BJ (cell line): ENCODE results near the gene PRKAR1B. TPM values are rescaled to one million over a fixed set of nuclear protein-coding genes. Genes with fewer than 3 reads are reported as not detected.

ENCODE experiments used
- CTCF ChIA-PET: fragments of 350-600 bp; formaldehyde crosslinking; extraction: SDS; loops from one replicate; lab custom pipeline; 2021; ENCODE audit warnings: antibody characterized with exemption, inconsistent platforms; lab: Yijun Ruan, JAX
- POLR2A ChIA-PET: fragments of 300-600 bp; sonication (Branson Sonifier 250); formaldehyde crosslinking; extraction: SDS; loops from one replicate; lab custom pipeline; 2021; ENCODE audit warnings: antibody characterized with exemption; lab: Charles Lee
- DNase-seq: peaks from one replicate; pipeline ENCODE4 v3.0.0-alpha.2; 2011; ENCODE audit warnings: low read depth
- H3K27me3 ChIP-seq: 2 replicates; pipeline ENCODE4 v1.6.0; 2011; ENCODE audit warnings: low read length; ENCODE audit not compliant: control insufficient read depth, insufficient read depth
- H3K36me3 ChIP-seq: 2 replicates; pipeline ENCODE4 v1.5.1; 2011; ENCODE audit warnings: low read length; ENCODE audit not compliant: control insufficient read depth, insufficient read depth
- H3K4me3 ChIP-seq: 2 replicates; pipeline ENCODE4 v1.5.1; 2011; ENCODE audit warnings: low read depth, mild to moderate bottlenecking, control low read depth, low read length
- polyA plus RNA-seq: library from polyadenylated mRNA; depleted of rRNA; stranded (reverse); fragments of >200 nt; gene quantifications from 2 replicates; pipeline ENCODE4 v1.2.3, GENCODE V29; 2011
- TF ChIP-seq, protein P1 (sequence below): IDR thresholded peaks from 2 replicates; pipeline ENCODE4 v1.5.1; 2011; ENCODE audit warnings: low read depth, mild to moderate bottlenecking, control low read depth, inconsistent platforms, low read length, moderate library complexity; ENCODE audit not compliant: insufficient read depth

Gene PRKAR1B
- polyA plus RNA-seq, 1 experiment: 7.4 TPM

DNA sequence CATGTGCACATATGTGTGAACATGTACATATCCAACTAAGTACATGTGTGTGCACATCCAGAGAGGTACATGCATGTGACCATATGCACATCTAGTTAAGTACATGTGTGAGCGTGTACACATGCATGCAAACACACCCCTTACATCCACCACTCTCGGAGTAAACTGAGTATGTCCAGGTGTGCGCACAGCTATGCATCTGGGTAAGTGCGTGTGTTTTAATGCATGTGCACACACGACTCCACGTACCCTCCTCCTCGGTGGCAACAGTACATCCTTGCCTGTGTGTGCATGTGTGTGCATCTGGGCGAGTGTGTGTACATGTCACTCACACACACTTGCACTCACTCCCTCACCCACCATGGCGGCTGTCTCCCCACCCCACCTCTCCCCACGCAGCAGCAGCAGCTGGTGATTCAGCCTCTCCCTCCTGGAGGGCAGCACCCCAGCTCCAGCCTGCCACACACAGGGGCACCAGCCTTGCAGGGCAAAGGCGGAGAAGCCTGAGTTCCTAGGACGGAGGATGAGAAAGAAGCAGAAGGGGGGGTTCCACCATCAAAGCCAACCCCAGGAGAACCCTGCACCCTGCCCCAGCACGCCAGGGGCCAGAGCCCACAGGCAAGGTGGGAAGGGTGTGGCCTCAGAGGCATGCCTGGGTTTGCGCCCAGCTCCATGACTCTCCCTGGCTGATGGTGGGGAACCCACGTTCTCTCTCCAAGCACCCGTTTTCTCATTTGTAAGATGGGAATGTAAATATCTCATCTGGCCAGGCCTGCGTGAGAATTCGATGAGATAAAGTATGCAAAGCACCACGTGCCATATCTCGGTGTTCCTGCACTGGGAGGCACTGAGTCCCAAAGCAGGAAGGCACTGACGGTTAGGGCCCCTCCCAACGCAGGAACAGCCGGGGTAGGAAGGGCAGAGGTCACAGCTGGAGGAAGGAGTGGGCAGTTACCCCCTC is 28.3 kb downstream of the PRKAR1B start:
- CTCF ChIA-PET: no interaction called here

DNA sequence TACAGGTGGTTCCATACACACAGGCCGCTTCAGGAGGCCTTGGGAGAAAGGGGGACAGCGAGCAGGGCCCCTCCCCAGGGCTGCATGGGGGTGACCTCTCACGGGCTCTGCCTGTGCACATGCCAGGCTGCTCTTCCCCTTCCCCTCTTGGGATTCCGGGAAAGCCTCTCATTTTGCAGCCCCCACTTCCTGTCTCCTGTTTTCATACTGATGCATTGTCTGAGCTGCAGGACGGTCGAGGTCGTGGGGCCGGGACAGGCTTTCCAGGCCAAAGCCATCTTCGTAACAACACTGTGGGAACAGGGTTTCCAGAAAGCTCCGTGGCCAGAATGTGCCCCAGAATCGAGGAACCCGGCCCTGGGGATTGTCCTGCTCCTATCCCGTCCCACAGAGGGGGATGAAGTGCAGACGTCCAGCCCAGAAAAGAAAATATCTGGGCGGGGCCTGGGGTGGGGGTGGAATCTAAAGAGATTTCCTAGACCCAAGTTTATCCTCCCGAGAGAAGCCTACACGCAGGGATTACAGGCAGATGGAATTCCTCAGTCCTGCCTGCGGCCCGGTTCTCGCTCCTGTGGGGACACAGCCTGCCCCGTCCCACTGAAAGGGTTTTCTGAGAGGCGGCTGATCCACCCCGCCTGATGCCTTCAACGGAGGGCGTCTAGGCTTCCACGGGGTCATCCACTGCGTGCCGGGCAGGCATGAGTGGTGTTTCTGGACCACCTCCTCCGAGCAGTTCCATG is 30.1 kb downstream of the PRKAR1B start:
- ChIA-PET CTCF (no interaction called here), POLR2A (no interaction called here)
- TF ChIP-seq, protein P1, sequence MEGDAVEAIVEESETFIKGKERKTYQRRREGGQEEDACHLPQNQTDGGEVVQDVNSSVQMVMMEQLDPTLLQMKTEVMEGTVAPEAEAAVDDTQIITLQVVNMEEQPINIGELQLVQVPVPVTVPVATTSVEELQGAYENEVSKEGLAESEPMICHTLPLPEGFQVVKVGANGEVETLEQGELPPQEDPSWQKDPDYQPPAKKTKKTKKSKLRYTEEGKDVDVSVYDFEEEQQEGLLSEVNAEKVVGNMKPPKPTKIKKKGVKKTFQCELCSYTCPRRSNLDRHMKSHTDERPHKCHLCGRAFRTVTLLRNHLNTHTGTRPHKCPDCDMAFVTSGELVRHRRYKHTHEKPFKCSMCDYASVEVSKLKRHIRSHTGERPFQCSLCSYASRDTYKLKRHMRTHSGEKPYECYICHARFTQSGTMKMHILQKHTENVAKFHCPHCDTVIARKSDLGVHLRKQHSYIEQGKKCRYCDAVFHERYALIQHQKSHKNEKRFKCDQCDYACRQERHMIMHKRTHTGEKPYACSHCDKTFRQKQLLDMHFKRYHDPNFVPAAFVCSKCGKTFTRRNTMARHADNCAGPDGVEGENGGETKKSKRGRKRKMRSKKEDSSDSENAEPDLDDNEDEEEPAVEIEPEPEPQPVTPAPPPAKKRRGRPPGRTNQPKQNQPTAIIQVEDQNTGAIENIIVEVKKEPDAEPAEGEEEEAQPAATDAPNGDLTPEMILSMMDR: no peak
- Histone ChIP-seq H3K4me3 (no peak overlapping the region), H3K36me3 (no peaks in the 10 kb centered on the region), H3K27me3 (no peaks in the 10 kb centered on the region)
- no peak for DNase-seq

More for the DNA sequence above, 28.3 kb downstream of the PRKAR1B start:
- TF ChIP-seq, protein P1: no peak
- Histone ChIP-seq H3K27me3 (no peaks in the 10 kb centered on the region), H3K36me3 (no peaks in the 10 kb centered on the region), H3K4me3 (no peak overlapping the region)
- DNase-seq: no peak
- POLR2A ChIA-PET: no interaction called here

DNA sequence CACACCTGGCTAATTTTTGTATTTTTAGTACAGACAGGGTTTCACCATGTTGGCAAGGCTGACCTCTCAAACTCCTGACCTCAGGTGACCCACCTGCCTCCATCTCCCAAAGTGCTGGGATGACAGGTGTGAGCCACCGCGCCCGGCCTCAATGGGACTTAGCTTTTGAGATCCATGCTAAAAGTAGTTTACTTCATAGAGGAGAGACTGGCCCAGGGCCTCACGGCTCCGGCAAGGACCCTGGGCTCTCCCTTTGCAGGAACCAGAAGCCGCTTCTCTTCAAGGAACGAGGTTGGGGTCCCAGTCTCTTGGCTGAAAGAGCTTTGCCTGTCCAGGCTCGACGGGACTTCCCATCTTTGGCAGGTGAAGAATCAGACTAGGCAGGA is 30.7 kb downstream of the PRKAR1B start:
- no peak overlapping the region for H3K4me3 ChIP-seq
- CTCF ChIA-PET: no interaction called here
- DNase-seq: no peak
- H3K27me3 ChIP-seq: no peaks in the 10 kb centered on the region
- POLR2A ChIA-PET: no interaction called here
- no peaks in the 10 kb centered on the region for H3K36me3 ChIP-seq
- TF ChIP-seq, protein P1: no peak

DNA sequence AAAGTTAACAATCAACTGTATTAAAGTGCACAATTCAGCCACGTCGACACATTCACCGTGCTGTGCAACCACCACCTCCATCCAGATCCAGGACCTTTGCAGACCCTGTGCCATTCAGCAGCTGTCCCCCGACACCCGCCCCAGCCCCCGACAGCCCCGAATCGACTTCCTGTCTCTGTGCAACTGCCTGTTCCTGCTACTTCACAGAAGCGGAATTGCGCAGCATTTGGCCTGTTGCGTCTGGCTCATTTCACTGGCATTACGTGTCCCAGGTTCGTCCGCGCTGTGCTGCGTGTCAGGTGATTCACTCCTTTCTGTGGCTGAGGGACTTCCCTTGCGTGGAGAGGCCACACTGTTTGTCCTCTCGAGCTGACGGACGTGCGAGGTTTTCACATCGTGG is 33.8 kb downstream of the PRKAR1B start:
- Histone ChIP-seq H3K36me3 (no peaks in the 10 kb centered on the region), H3K4me3 (no peak overlapping the region), H3K27me3 (no peaks in the 10 kb centered on the region)
- TF ChIP-seq, protein P1: no peak
- POLR2A ChIA-PET: interaction anchor here (0.6 kb wide), 1 partner anchor 14 kb away, joined by 6 read pairs; no protein-coding TSS in a partner anchor
- CTCF ChIA-PET: no interaction called here
- no peak for DNase-seq

DNA sequence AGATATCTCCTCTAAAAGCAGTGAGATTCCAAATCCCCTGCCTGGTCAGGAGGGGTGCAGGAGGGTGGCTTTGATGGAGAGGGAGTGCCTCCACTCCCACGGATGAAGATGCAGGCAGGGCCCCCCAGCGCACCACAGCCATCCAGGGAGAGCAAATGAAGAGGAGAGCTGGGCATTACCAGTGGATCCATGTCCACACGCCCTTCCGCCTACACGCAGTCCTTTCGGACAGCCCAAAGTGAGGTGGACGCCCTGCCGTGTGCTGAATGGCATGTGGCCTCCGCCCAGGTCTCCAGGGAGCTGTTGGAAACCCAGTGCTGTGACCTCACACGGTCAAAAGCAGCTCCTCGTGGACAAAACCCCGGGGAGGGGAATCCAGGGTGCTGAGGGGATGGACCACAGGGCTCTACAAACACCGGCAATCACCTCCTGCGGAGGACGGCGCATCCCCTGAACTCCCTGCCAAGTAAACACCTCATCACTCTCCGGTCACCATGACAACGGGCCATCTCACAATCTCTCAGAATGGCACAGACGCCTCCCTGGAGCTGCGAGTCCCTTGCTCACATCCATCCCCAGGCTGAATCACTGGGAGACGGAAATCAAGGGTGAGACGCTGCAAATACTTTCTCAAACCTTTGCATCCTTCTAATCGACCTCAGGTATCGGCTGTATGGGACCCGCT is 35.6 kb downstream of the PRKAR1B start:
- CTCF ChIA-PET: interaction anchor here (0.6 to 1.4 kb wide), 2 partner anchors 9 to 26 kb away, joined by 3 to 4 read pairs; no protein-coding TSS in a partner anchor
- Histone ChIP-seq H3K4me3 (no peak overlapping the region), H3K36me3 (no peaks in the 10 kb centered on the region), H3K27me3 (no peaks in the 10 kb centered on the region)
- POLR2A ChIA-PET: no interaction called here
- TF ChIP-seq, protein P1: no peak
- no peak for DNase-seq
